Posterior vena cava (tissue), 2 donors: ENCODE measurements around the gene LCN6. TPM values are rescaled to one million over a fixed set of nuclear protein-coding genes. Genes with fewer than 3 reads are reported as not detected.
"Not testable (repeated sequence)": the region's sequence is repeated elsewhere in the genome, so short reads cannot be mapped to it uniquely, and the experiment has no call there.

ENCODE experiments used
- DNase-seq: peaks from one replicate; pipeline ENCODE4 v3.0.0-alpha.2; 2020; ENCODE audit warnings: low spot score
- intact Hi-C, 2 donors: fragments of 100-400 bp; cut with DNase I; formaldehyde crosslinking; loops; one replicate each; pipeline versions ENCODE4 v1.14.1 to v1.14.2; 2022 to 2023
- long read RNA-seq, 2 donors: library from polyadenylated mRNA; unstranded; transcript quantifications; one replicate each; pipeline ENCODE4 v2.0.0, GENCODE V29; 2020 to 2021
- total RNA-seq, 2 donors: library from RNA; stranded (reverse); fragmentation: NEBNext Ultra II Directional; extraction: Animal tissue kit (Norgen Biotek cat#: 25700); gene quantifications; one replicate each; pipeline ENCODE4 v1.2.1, GENCODE V29; 2021
- donor health status: DM: yes; HTN: yes; CAD: no.
- donor health status: DM: yes; HTN: yes; CAD: no.

Gene LCN6, protein sequence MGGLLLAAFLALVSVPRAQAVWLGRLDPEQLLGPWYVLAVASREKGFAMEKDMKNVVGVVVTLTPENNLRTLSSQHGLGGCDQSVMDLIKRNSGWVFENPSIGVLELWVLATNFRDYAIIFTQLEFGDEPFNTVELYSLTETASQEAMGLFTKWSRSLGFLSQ
- 10 to 100 TPM; 22.8 to 36.9 TPM for total RNA-seq
- long read RNA-seq, donor 1, partial matches to known transcripts, result 4 of 6 reads
- long read RNA-seq, donor 1, other reads (novel, unspliced or antisense), result 0 of 6 reads
- long read RNA-seq, donor 2, partial matches to known transcripts, result 20 of 29 reads
- long read RNA-seq, donor 2, other reads (novel, unspliced or antisense), result 4 of 29 reads

GRCh38 chr9:136748201-136748600 lies at the start of gene LCN6:
Gene LCN6, minus strand, starts transcription at chr9:136748525. Its CDS starts 42 bp downstream, at chr9:136748483.
- no peak for DNase-seq
- intact Hi-C loops, result no loop called here

DNA sequence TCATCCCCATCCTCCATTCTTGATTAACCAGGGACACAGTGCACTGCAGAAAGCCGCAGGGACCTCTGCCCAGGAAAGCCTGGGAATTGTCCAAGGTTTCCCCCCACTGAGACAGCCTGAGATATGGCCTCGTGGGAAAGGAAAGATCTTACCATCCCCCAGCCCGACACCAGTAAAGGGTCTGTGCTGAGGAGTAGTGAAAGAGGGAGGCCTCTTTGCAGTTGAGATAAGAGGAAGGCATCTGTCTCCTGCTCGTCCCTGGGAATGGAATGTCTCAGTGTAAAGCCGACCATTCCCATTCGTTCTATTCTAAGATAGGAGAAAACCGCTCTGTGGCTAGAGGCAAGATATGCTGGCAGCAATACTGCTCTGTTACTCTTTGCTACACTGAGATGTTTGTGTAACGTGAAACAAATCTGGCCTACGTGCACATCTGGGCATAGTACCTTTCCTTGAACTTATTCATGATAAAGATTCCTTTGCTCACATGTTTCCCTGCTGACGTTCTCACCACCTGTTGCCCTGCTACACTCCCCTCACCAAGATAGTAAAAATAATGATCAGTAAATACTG lies 48.5 kb upstream of the LCN6 start:
- intact Hi-C loops, result not testable (repeated sequence)
- DNase-seq, result peak; percentile 29

- intact Hi-C loops, result no loop called here
- no peak for DNase-seq
Measured at GRCh38 chr9:136796238-136796774, 48.0 kb upstream of the LCN6 start, which contains the start of gene CCDC183. Gene CCDC183, plus strand, starts transcription at chr9:136796338. Its CDS starts 60 bp downstream, at chr9:136796398.

DNA sequence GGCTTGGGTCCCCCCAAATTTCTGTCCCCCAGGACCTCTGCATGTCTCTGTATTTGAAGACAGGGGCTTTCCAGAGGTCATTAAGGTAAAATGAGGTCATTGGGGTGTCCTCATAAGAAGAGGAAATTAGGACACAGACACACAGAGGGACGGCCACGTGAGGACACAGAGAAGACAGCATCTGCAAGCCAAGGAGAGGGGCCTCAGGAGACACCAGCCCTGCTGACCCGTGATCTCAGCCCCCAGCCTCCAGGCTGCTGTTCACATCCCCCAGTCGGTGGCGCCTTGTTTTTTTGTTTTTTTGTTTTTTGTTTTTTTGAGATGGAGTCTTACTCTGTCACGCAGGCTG lies 46.6 kb upstream of the LCN6 start:
- DNase-seq, result peak; percentile 28
- intact Hi-C loops, result loop anchor here in 1 of 2 donors (5.0 kb wide), 1 partner anchor 147 kb away; the partner anchor contains the start of gene FBXW5

GRCh38 chr9:136794281-136794999 lies 46.1 kb upstream of the LCN6 start:
- peak; percentile 70 for DNase-seq
- intact Hi-C loops, result loop anchor here in 1 of 2 donors (5.0 kb wide), 1 partner anchor 148 kb away; the partner anchor contains the start of gene FBXW5

DNA sequence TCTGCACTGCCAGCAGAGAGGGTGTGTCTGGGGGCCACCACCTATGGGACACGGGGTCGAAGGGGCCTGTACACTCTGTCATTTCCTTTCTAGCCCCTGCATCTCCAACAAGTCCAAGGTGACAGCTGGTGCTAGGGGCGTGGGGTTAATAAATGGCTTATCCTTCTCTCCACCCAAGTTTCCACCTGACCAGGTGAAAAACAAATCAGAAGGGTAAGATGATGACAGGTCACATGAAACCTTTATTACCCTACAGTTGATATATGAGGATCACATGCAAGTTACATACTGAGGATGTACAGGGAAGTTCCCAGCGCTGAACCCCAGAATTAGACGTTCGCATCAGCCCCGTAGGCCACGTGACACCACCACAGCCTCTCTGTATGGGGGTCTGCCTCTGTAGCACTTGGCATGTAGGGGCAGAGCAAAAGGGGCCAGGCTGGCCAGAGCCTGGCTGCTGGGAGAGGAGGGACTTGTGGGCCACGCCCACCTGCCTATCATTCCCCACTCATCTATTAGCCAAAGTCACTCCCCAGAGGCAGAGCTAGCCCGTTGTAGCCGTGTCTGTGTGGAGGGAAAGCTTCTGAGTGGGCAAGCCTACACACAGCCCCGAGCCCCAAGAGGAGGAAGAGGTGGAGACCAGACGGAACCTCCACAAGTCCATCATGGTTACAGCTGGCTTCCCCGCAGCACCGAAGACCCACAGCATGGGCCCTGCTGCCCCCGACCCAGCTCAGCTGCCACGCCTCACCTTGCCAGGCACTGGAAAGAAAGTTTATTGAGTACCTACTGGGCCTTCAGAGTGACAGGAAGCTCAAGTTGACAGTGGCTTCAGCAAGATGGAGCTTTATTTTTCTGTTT lies 45.0 kb upstream of the LCN6 start:
- peak; percentile 60 for DNase-seq
- intact Hi-C loops, result loop anchor here in 1 of 2 donors (5.0 kb wide), 1 partner anchor 149 kb away; the partner anchor contains the start of gene FBXW5

- DNase-seq, result peak; percentile 76
- intact Hi-C loops, result loop anchor here in 1 of 2 donors (5.0 kb wide), 1 partner anchor 150 kb away; the partner anchor contains the start of gene FBXW5
Measured at GRCh38 chr9:136792321-136793085, 44.2 kb upstream of the LCN6 start.

DNA sequence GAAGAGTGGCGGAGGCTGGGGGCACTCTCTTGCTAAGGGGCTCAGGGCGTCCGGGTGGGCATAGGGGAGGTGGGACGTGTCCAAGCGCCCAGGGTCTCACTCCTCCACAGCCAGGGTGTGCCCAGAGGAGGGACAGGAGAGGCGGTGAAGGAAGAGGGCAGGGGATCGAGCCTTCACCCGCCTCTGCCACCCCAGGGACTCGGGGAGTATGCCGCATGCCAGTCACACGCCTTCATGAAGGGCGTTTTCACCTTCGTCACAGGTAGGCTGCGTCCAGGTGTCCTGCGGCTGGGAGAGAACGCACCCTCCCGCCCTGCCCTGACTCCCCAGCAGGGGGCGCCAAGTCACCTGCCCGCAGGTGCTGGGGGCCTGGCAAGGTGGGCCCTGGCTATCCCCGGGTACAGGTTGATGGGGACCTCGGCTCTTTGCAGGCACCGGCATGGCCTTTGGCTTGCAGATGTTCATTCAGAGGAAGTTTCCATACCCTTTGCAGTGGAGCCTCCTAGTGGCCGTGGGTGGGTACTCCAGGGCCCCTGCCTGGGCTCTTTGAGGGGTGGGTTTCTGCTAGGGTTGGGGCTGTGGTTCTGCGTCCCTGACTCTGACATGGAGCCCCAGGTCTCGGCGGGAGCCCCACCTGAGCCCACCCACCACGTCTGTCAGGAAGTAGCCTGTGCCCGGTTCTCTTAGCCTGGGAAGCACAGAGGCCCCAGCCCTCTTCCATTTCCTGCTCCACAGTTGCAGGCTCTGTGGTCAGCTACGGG lies 43.4 kb upstream of the LCN6 start:
- DNase-seq, result peak; percentile 87
- intact Hi-C loops, result loop anchor here in 1 of 2 donors (5.0 kb wide), 1 partner anchor 151 kb away; the partner anchor contains the start of gene FBXW5

DNA sequence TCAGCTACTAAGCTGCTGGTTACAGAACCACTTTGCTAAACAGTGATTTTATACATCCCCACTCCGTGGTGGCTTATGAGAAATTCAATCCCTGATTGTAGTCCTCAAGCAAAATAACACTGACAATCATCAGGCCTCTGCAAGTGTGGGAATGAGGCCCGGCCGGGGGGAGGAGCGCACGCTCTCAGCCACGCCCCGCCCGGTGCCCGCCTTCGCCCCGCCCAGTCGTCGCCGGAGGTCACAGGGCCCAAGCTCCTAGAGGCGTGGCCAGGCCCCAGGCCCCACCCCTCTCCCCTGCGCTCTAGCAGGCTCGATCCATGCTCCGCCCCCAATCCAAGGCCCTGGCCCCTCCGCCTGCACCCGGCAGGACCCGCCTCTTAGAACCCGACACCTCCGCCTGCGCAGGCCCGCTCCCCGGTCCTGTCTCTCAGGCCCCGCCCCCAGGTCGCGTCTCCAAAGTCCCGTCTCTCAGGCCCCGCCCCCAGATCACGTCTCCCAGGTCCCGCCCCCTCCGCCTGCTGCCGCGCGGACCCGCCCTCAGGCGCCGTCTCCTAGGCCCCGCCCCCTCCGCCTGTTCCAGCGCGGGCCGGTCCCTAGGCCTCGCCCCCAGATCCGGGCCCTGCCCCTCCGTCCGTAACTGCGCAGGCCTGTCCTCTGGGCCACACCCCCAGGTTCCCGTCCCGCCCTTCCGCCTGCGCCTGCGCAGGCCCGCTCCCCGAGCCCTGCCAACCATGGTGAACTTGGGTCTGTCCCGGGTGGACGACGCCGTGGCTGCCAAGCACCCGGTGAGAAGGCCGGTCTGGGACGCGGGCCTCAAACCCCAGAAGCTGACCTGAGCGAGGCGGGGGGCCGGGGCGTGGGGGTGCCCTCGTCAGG lies 42.6 kb upstream of the LCN6 start, which contains the start of gene TMEM141:
TSS of gene TMEM141 (plus strand) at position 705 of the 876 bp plus-strand sequence. CDS start at position 732, 27 bp downstream.
- peak; percentile 100 for DNase-seq
- intact Hi-C loops, result loop anchor here in 1 of 2 donors (5.0 kb wide), 1 partner anchor 151 kb away; the partner anchor contains the start of gene FBXW5

DNA sequence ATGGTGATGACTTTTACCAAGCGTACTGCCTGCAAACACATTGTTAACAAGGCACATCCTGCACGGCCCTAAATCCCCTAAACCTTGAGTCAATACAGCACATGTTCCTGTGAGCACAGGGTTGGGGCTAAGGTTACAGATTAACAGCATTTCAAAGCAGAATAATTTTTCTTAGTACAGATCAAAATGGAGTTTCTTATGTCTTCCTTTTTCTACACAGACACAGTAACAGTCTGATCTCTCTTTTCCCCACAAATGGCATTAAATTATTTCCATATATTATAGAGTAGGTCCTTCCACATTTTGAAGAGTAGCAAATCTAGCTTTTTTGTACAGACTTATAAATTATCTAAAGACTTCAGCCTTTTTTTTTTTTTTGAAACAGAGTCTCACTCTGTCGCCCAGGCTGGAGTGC lies 41.2 kb upstream of the LCN6 start:
- intact Hi-C loops, result loop anchor here in 1 of 2 donors (5.0 to 10.0 kb wide), 2 partner anchors 238 to 275 kb away; partner anchors contain the start of gene ABCA2
- DNase-seq, result no peak

GRCh38 chr9:136788644-136789522 lies 40.6 kb upstream of the LCN6 start:
- intact Hi-C loops, result loop anchor here in 1 of 2 donors (5.0 to 10.0 kb wide), 2 partner anchors 238 to 276 kb away; partner anchors contain the start of gene ABCA2
- peak; percentile 67 for DNase-seq

DNA sequence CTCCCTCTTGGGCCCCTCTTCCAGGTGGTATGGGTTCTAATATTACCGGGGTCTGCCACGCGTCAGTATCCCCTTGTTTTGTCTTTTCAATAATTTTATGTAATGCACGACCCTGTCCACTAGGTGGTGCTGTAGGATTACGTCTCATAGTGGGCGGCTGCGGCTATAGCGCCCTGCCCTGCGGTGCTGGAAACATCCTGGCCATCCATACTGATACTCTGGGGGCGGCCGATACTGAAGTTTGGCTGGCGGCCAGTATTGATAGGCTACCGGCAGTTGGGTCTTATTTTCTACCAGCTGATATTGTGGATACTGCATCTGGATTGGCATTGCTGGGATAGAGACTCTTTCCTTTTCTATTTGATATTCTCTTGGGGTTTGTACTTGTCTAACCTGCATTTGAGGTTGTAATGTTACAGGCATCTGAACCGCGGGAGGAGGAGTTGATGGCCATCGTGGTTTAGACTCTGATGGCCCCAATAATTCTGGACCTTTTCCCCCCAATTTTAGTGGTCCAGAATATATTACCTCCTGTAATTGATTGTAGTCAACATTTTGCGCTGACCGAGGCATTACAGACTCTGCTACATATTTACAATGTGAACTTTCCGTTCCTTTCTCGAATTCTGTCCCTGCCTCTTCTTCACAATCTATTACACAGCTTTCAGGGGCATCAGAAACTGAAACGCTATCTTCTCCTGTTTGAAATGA lies 39.5 kb upstream of the LCN6 start:
- intact Hi-C loops, result loop anchor here (2.0 to 10.0 kb wide), 3 partner anchors 239 to 277 kb away; partner anchors contain the start of gene ABCA2 (in 1 of the 2)
- peak; percentile 88 for DNase-seq

DNA sequence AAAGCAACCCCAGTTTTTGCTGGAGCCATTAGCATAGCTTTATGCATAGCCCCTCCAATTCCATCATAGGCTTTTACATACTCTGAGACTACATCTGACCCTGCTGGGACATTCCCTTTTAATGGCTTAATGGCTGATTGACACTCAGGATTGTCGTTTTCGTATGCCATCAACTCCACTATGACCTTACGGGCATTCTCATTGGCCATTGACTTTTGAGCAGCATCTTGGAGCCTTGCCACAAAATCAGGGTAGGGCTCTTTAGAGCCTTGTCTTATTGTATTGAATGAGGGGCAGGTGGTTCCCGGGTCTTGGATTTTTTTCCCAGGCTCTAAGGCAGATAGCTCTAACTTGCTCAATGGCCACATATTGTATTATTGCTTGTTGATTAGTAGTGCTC lies 38.7 kb upstream of the LCN6 start:
- intact Hi-C loops, result loop anchor here (2.0 to 10.0 kb wide), 3 partner anchors 240 to 278 kb away; partner anchors contain the start of gene ABCA2 (in 1 of the 2)
- not testable (repeated sequence) for DNase-seq

DNA sequence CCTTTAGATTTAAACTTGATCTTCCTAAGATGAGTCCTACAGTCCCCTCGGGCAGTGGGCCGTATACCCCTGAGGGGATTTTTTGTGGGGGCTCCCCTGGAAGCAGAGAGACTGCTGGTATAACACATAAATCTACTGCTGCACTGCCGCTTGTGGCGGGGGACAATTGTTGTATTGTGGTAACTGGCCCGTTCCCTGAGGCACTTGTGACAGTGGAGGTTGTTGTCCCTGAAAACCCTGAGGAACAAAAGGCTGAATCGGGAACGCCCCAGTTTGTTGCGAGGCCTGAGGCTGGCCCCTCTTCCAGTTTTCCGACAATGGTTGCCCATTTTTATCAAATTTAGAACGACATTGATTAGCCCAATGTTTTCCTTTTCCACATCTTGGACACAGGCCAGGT lies 38.1 kb upstream of the LCN6 start:
- intact Hi-C loops, result loop anchor here (2.0 to 10.0 kb wide), 3 partner anchors 240 to 278 kb away; partner anchors contain the start of gene ABCA2 (in 1 of the 2)
- DNase-seq, result peak; percentile 40
